Thoracic aorta (tissue), 2 donors: ENCODE data around the gene PDPN. TPM values are rescaled to one million over a fixed set of nuclear protein-coding genes. Genes with fewer than 3 reads are reported as not detected.

Experiments
- ATAC-seq: fragments of 150-250 bp; one replicate; pipeline ENCODE4 v1.8.0; 2017; ENCODE audit warnings: low read depth; ENCODE audit not compliant: insufficient number of reproducible peaks, low FRiP score
- DNase-seq: peaks from one replicate; pipeline ENCODE4 v3.0.0-alpha.2; 2020; ENCODE audit warnings: low spot score
- H3K27ac ChIP-seq, 2 donors: fragments of 200-600 bp; sonication (generic); 1 replicate in 1 of 2; 2 replicates in 1 of 2; pipeline ENCODE4 v1.5.1; 2016; ENCODE audit warnings: mild to moderate bottlenecking in 2 of 2, moderate library complexity in 2 of 2
- H3K27me3 ChIP-seq: fragments of 200-600 bp; sonication (generic); replicated peaks from 2 replicates; pipeline ENCODE4 v1.6.0; 2016; ENCODE audit warnings: mild to moderate bottlenecking; ENCODE audit not compliant: insufficient read depth
- H3K36me3 ChIP-seq: fragments of 200-600 bp; sonication (generic); one replicate; pipeline ENCODE4 v1.5.1; 2016
- H3K4me1 ChIP-seq, 2 donors: fragments of 200-600 bp; sonication (generic); 1 replicate in 1 of 2; 2 replicates in 1 of 2; pipeline versions ENCODE4 v1.5.1 to v1.6.0; 2016; ENCODE audit warnings: low read depth in 2 of 2, mild to moderate bottlenecking in 1 of 2; ENCODE audit not compliant: control insufficient read depth in 1 of 2
- H3K4me3 ChIP-seq: fragments of 200-600 bp; sonication (generic); 2 replicates; pipeline ENCODE4 v1.5.1; 2016; ENCODE audit warnings: mild to moderate bottlenecking
- H3K9me3 ChIP-seq: fragments of 200-600 bp; sonication (generic); 2 replicates; pipeline ENCODE4 v1.5.1; 2016
- CTCF ChIP-seq: fragments of 200-600 bp; sonication (generic); IDR thresholded peaks from one replicate; pipeline ENCODE4 v1.5.1; 2019; ENCODE audit warnings: antibody characterized with exemption
- total RNA-seq, 2 donors: library from RNA; depleted of rRNA; stranded (reverse); fragments of >200 nt; gene quantifications; one replicate each; pipeline versions ENCODE4 v1.1.0 to v1.2.3, GENCODE V29; 2016

Gene PDPN
- total RNA-seq, 2 donors from 2014 or later = 13.8 to 20.7 TPM

GRCh38 chr1:13628218-13628617 is 44.6 kb downstream of the PDPN start:
- H3K4me1 ChIP-seq = no peaks in the 10 kb centered on the region
- no peaks in the 10 kb centered on the region for H3K36me3 ChIP-seq
- H3K4me3 ChIP-seq = no peak overlapping the region
- TF ChIP-seq CTCF = no peak
- DNase-seq (no peak), ATAC-seq (no peak)
- H3K27me3 ChIP-seq = no peaks in the 10 kb centered on the region
- H3K9me3 ChIP-seq = no peaks in the 10 kb centered on the region
- no peak overlapping the region for H3K27ac ChIP-seq

- H3K27ac ChIP-seq = no peak overlapping the region
- H3K4me1 ChIP-seq = no peaks in the 10 kb centered on the region
- TF ChIP-seq CTCF = no peak
- H3K27me3 ChIP-seq = no peaks in the 10 kb centered on the region
- H3K9me3 ChIP-seq = no peaks in the 10 kb centered on the region
- no peak overlapping the region for H3K4me3 ChIP-seq
- ATAC-seq (no peak), DNase-seq (no peak)
- no peaks in the 10 kb centered on the region for H3K36me3 ChIP-seq
These were observed 45.1 kb downstream of the PDPN start for GRCh38 chr1:13628711-13629110.

- DNase-seq = no peak
- ATAC-seq = no peak
These were observed 58.8 kb downstream of the PDPN start for GRCh38 chr1:13642306-13643004.

GRCh38 chr1:13643017-13643416 is 59.4 kb downstream of the PDPN start:
- H3K4me1 ChIP-seq = no peaks in the 10 kb centered on the region
- no peak for TF ChIP-seq CTCF
- H3K4me3 ChIP-seq = no peak overlapping the region
- ATAC-seq (no peak), DNase-seq (no peak)
- H3K36me3 ChIP-seq = no peaks in the 10 kb centered on the region
- H3K9me3 ChIP-seq = peaks cover 4% of the 10 kb centered on the region
- no peaks in the 10 kb centered on the region for H3K27me3 ChIP-seq
- H3K27ac ChIP-seq = peak overlapping the region in 1 of 2 donors; percentile 56

More at GRCh38 chr1:13642306-13643004, 58.8 kb downstream of the PDPN start:
- Histone ChIP-seq H3K4me1 (no peaks in the 10 kb centered on the region), H3K4me3 (no peak overlapping the region), H3K9me3 (peaks cover 4% of the 10 kb centered on the region), H3K27me3 (no peaks in the 10 kb centered on the region), H3K27ac (peak overlapping the region in 1 of 2 donors; percentile 56), H3K36me3 (no peaks in the 10 kb centered on the region)
- TF ChIP-seq CTCF = no peak

GRCh38 chr1:13646521-13646920 is 62.9 kb downstream of the PDPN start:
- TF ChIP-seq CTCF = no peak
- no peaks in the 10 kb centered on the region for H3K36me3 ChIP-seq

More at GRCh38 chr1:13646521-13646920, 62.9 kb downstream of the PDPN start:
- no peaks in the 10 kb centered on the region for H3K27me3 ChIP-seq
- H3K4me1 ChIP-seq = no peaks in the 10 kb centered on the region
- H3K4me3 ChIP-seq = no peak overlapping the region
- DNase-seq (no peak), ATAC-seq (no peak)
- no peaks in the 10 kb centered on the region for H3K9me3 ChIP-seq
- H3K27ac ChIP-seq = no peak overlapping the region
